HEK293 (cell line): ENCODE data around the gene PEX14.
A peak's percentile ranks its signal among the peaks of the same experiment; 100 is the strongest.

Source experiments
- CTCF ChIA-PET: fragments of 350-600 bp; formaldehyde crosslinking; extraction: SDS; loops from one replicate; lab custom pipeline; 2021; ENCODE audit warnings: antibody characterized with exemption; lab: Yijun Ruan, JAX
- POLR2A ChIA-PET: fragments of 300-600 bp; formaldehyde crosslinking; extraction: SDS; loops from one replicate; lab custom pipeline; 2020; ENCODE audit warnings: antibody characterized with exemption, inconsistent platforms; lab: Yijun Ruan, JAX
- H3K27ac ChIP-seq: fragments of 200-500 bp; sonication (Bioruptor generic); 2 replicates; pipeline ENCODE4 v1.5.1; 2014; ENCODE audit warnings: low read depth, low read length, control low read depth, inconsistent platforms; ENCODE audit errors: extremely low read depth
- H3K36me3 ChIP-seq, 2 experiments: fragments of 200-500 bp in 1 of 2; sonication (Bioruptor generic) in 1 of 2; 1 replicate in 1 of 2; 2 replicates in 1 of 2; pipeline ENCODE4 v1.5.1; 2014 to 2017; ENCODE audit warnings: inconsistent platforms in 2 of 2, low read length in 2 of 2; ENCODE audit not compliant: control insufficient read depth in 2 of 2, insufficient read depth in 1 of 2
- H3K4me1 ChIP-seq: fragments of 200-500 bp; sonication (Bioruptor generic); 2 replicates; pipeline ENCODE4 v1.5.1; 2014; ENCODE audit warnings: mild to moderate bottlenecking, low read length, inconsistent platforms; ENCODE audit not compliant: control insufficient read depth, insufficient read depth
- H3K4me3 ChIP-seq: 2 replicates; pipeline ENCODE4 v1.5.1; 2011; ENCODE audit warnings: low read depth, mild to moderate bottlenecking, control low read depth, low read length, moderate library complexity
- H3K9me3 ChIP-seq: fragments of 200-500 bp; sonication (Bioruptor generic); 2 replicates; pipeline ENCODE4 v1.5.1; 2014; ENCODE audit warnings: low read depth, low read length, inconsistent platforms; ENCODE audit not compliant: control insufficient read depth, insufficient read depth
- ATF2 ChIP-seq: fragments of 450-650 bp; formaldehyde crosslinking; IDR thresholded peaks from 2 replicates; pipeline ENCODE4 v1.5.1; 2016; ENCODE audit warnings: missing biosample characterization, missing genetic modification characterization, low read depth
- FEZF1 ChIP-seq: fragments of 450-650 bp; formaldehyde crosslinking; IDR thresholded peaks from 2 replicates; pipeline ENCODE4 v1.5.1; 2016; ENCODE audit warnings: missing biosample characterization, missing genetic modification characterization
- GLIS2 ChIP-seq: fragments of 450-650 bp; formaldehyde crosslinking; IDR thresholded peaks from 2 replicates; pipeline ENCODE4 v1.5.1; 2016; ENCODE audit warnings: missing biosample characterization, missing genetic modification characterization
- HIC1 ChIP-seq: fragments of 450-650 bp; formaldehyde crosslinking; IDR thresholded peaks from 2 replicates; pipeline ENCODE4 v1.5.1; 2016; ENCODE audit warnings: missing biosample characterization, missing genetic modification characterization
- KLF1 ChIP-seq: fragments of 450-650 bp; formaldehyde crosslinking; IDR thresholded peaks from 2 replicates; pipeline ENCODE4 v1.5.1; 2016; ENCODE audit warnings: missing biosample characterization, missing genetic modification characterization
- TSHZ1 ChIP-seq: fragments of 450-650 bp; formaldehyde crosslinking; IDR thresholded peaks from 2 replicates; pipeline ENCODE4 v1.5.1; 2016; ENCODE audit warnings: missing biosample characterization, missing genetic modification characterization, borderline replicate concordance
- ZBTB44 ChIP-seq: fragments of 450-650 bp; IDR thresholded peaks from 2 replicates; pipeline ENCODE4 v1.5.1; 2018; ENCODE audit warnings: missing biosample characterization, mild to moderate bottlenecking, missing genetic modification characterization
- ZBTB8A ChIP-seq: fragments of 450-650 bp; formaldehyde crosslinking; IDR thresholded peaks from 2 replicates; pipeline ENCODE4 v1.5.1; 2016; ENCODE audit warnings: missing biosample characterization, missing genetic modification characterization
- ZFHX2 ChIP-seq: fragments of 450-650 bp; formaldehyde crosslinking; conservative IDR thresholded peaks from 2 replicates; pipeline ENCODE4 v1.5.1; 2016; ENCODE audit warnings: missing biosample characterization, missing genetic modification characterization
- ZIC2 ChIP-seq: fragments of 450-650 bp; formaldehyde crosslinking; IDR thresholded peaks from 2 replicates; pipeline ENCODE4 v1.5.1; 2016; ENCODE audit warnings: missing biosample characterization, missing genetic modification characterization
- ZNF366 ChIP-seq: fragments of 450-650 bp; formaldehyde crosslinking; conservative IDR thresholded peaks from 2 replicates; pipeline ENCODE4 v1.5.1; 2016; ENCODE audit warnings: missing biosample characterization, missing genetic modification characterization
- ZNF398 ChIP-seq: fragments of 450-650 bp; formaldehyde crosslinking; IDR thresholded peaks from 2 replicates; pipeline ENCODE4 v1.5.1; 2017; ENCODE audit warnings: missing biosample characterization, missing genetic modification characterization
- ZNF433 ChIP-seq: fragments of 450-650 bp; formaldehyde crosslinking; IDR thresholded peaks from 2 replicates; pipeline ENCODE4 v1.5.1; 2016; ENCODE audit warnings: missing biosample characterization, missing genetic modification characterization, low read depth
- ZNF600 ChIP-seq: fragments of 450-650 bp; formaldehyde crosslinking; IDR thresholded peaks from 2 replicates; pipeline ENCODE4 v1.5.1; 2016; ENCODE audit warnings: missing biosample characterization, missing genetic modification characterization
- ZNF624 ChIP-seq: fragments of 450-650 bp; formaldehyde crosslinking; IDR thresholded peaks from 2 replicates; pipeline ENCODE4 v1.5.1; 2017; ENCODE audit warnings: missing biosample characterization, missing genetic modification characterization
- ZSCAN18 ChIP-seq: fragments of 450-650 bp; formaldehyde crosslinking; IDR thresholded peaks from 2 replicates; pipeline ENCODE4 v1.5.1; 2016; ENCODE audit warnings: missing biosample characterization, missing genetic modification characterization

The PEX14 gene

GRCh38 chr1:10671622-10672342, 197.0 kb downstream of the PEX14 start (continued):
- TF ChIP-seq ATF2 (tag by site-specific recombination) (peak; percentile 57; the same call in 1 of the 2 replicates), ZNF433 (tag by site-specific recombination) (no peak), HIC1 (tag by site-specific recombination) (peak; percentile 85), FEZF1 (tag by site-specific recombination) (peak; percentile 51), ZNF600 (tag by site-specific recombination) (peak; percentile 67), ZIC2 (tag by site-specific recombination) (peak; percentile 80), GLIS2 (tag by site-specific recombination) (peak; percentile 77), KLF1 (tag by site-specific recombination) (0 out of 2 replicates have a peak, but pooled peaks have one; percentile 20), ZSCAN18 (tag by site-specific recombination) (no peak), ZNF398 (tag by site-specific recombination) (peak; percentile 83), TSHZ1 (tag by site-specific recombination) (no peak), ZBTB8A (tag by site-specific recombination) (peak; percentile 50)

GRCh38 chr1:10672343-10673050, 197.7 kb downstream of the PEX14 start:
- ChIA-PET POLR2A (no interaction called here), CTCF (no interaction called here)
- Histone ChIP-seq H3K4me1 (peaks cover 14% of the 10 kb centered on the region), H3K4me3 (no peak overlapping the region), H3K9me3 (no peaks in the 10 kb centered on the region), H3K27ac (no peak overlapping the region), H3K36me3 (no peaks in the 10 kb centered on the region)
- TF ChIP-seq ZBTB44 (no peak), ZNF624 (tag by site-specific recombination) (no peak), ZFHX2 (tag by site-specific recombination) (peak; percentile 19; the same call in 1 of the 2 replicates), ZNF366 (tag by site-specific recombination) (no peak)
